LNCaP clone FGC (cell line): ENCODE measurements around the gene ST8SIA5.

ENCODE experiments used
- DNase-seq: peaks from one replicate; pipeline ENCODE4 v3.0.0-alpha.2; 2011; ENCODE audit warnings: low read depth
- H3K4me3 ChIP-seq: 2 replicates; pipeline ENCODE4 v1.5.1; 2011; ENCODE audit warnings: mild to moderate bottlenecking, low read depth, low read length, control low read depth
- CTCF ChIP-seq: IDR thresholded peaks from 2 replicates; pipeline ENCODE4 v1.5.1; 2012; ENCODE audit warnings: mild to moderate bottlenecking; ENCODE audit not compliant: control insufficient read depth, insufficient read depth; ENCODE audit errors: extremely low read depth

The ST8SIA5 gene

GRCh38 chr18:46771141-46771540 is 14.3 kb upstream of the ST8SIA5 start:
- no peak overlapping the region for H3K4me3 ChIP-seq
- TF ChIP-seq CTCF = no peak
- no peak for DNase-seq

- no peak overlapping the region for H3K4me3 ChIP-seq
- TF ChIP-seq CTCF = no peak
- no peak for DNase-seq
Measured at GRCh38 chr18:46770708-46771107, 13.9 kb upstream of the ST8SIA5 start.

- DNase-seq = no peak
- TF ChIP-seq CTCF = no peak
- H3K4me3 ChIP-seq = no peak overlapping the region
Measured at GRCh38 chr18:46768166-46768921, 11.5 kb upstream of the ST8SIA5 start.

GRCh38 chr18:46767217-46767616 is 10.4 kb upstream of the ST8SIA5 start:
- H3K4me3 ChIP-seq = no peak overlapping the region
- TF ChIP-seq CTCF = no peak
- DNase-seq = no peak

GRCh38 chr18:46764586-46764985 is 7.7 kb upstream of the ST8SIA5 start:
- TF ChIP-seq CTCF = no peak
- H3K4me3 ChIP-seq = no peak overlapping the region
- DNase-seq = no peak

- DNase-seq = no peak
- no peak overlapping the region for H3K4me3 ChIP-seq
- no peak for TF ChIP-seq CTCF
Measured at GRCh38 chr18:46761059-46761769, 4.4 kb upstream of the ST8SIA5 start.

DNA sequence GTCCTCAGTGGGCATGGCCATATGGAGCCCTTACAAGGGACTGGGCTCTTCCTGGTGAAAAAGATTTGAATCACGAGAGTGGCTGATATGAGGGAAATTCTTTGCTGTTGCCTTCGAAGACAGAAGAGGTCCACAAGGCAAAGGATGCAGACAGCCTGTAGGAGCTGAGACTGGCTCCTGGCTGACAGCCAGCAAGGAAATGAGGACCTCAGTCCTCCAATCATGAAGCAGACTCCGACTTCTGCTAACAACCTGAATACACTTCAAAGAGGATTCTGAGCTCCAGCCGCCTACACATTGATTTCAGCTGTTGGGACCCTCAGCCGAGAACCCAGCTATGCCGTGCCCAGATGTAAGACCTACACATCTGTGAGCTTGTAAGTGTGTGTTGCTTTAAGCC is 3.0 kb upstream of the ST8SIA5 start:
- DNase-seq = no peak
- no peak for TF ChIP-seq CTCF
- H3K4me3 ChIP-seq = no peak overlapping the region
